Esophagus squamous epithelium (tissue), 4 donors: ENCODE measurements around the gene EYS.

ENCODE experiments used
- POLR2A ChIP-seq, 4 donors: fragments of 450-650 bp; IDR thresholded peaks; one replicate each; pipeline ENCODE4 v1.6.1; 2017; ENCODE audit warnings: antibody characterized with exemption in 4 of 4, mild to moderate bottlenecking in 4 of 4, moderate library complexity in 3 of 4
- TF ChIP-seq, protein P1 (sequence below), 6 experiments: fragments of 450-650 bp in 4 of 6; fragments of 200-600 bp in 2 of 6; sonication (generic) in 2 of 6; IDR thresholded peaks; one replicate each; pipeline ENCODE4 v1.5.1; 2016 to 2019; ENCODE audit warnings: antibody characterized with exemption in 6 of 6, mild to moderate bottlenecking in 4 of 6, moderate library complexity in 4 of 6

DNA sequence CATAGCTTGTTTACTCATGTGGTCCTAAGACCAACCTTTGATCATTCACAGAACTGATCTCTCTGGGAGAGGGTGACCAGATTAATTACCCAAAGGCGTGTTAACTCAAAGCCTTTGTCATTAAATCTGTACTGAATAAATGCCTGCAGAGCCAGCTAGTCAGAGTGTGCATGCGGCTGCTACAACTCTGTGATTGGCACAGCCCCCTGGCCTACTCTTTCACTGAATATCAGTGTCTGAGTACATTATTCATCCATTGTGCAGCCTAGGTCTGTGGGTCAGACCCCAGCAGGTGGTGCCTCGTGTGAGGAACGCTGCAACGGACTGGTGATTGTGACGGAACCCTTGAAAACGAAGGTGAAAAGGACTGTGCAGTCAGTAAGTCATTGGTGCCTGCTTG, 1407.8 kb downstream of the EYS start:
- TF ChIP-seq, protein P1, sequence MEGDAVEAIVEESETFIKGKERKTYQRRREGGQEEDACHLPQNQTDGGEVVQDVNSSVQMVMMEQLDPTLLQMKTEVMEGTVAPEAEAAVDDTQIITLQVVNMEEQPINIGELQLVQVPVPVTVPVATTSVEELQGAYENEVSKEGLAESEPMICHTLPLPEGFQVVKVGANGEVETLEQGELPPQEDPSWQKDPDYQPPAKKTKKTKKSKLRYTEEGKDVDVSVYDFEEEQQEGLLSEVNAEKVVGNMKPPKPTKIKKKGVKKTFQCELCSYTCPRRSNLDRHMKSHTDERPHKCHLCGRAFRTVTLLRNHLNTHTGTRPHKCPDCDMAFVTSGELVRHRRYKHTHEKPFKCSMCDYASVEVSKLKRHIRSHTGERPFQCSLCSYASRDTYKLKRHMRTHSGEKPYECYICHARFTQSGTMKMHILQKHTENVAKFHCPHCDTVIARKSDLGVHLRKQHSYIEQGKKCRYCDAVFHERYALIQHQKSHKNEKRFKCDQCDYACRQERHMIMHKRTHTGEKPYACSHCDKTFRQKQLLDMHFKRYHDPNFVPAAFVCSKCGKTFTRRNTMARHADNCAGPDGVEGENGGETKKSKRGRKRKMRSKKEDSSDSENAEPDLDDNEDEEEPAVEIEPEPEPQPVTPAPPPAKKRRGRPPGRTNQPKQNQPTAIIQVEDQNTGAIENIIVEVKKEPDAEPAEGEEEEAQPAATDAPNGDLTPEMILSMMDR (IDR thresholded peaks at IDR 0.05), result no peak
- TF ChIP-seq POLR2A (IDR thresholded peaks at IDR 0.05), result no peak
